A549 treated with RU486 at 1 μM for 4 hours (cell line): ENCODE data around the gene SEMA6B. TPM values are rescaled to one million over a fixed set of nuclear protein-coding genes. Genes with fewer than 3 reads are reported as not detected.

ENCODE experiments used
- total RNA-seq: library from RNA; stranded (reverse); fragments of 200-300 nt; extraction: Qiagen RNA extraction; gene quantifications from 5 replicates; pipeline ENCODE4 v1.2.3, GENCODE V29; 2022; ENCODE audit warnings: low read depth

Gene SEMA6B, protein sequence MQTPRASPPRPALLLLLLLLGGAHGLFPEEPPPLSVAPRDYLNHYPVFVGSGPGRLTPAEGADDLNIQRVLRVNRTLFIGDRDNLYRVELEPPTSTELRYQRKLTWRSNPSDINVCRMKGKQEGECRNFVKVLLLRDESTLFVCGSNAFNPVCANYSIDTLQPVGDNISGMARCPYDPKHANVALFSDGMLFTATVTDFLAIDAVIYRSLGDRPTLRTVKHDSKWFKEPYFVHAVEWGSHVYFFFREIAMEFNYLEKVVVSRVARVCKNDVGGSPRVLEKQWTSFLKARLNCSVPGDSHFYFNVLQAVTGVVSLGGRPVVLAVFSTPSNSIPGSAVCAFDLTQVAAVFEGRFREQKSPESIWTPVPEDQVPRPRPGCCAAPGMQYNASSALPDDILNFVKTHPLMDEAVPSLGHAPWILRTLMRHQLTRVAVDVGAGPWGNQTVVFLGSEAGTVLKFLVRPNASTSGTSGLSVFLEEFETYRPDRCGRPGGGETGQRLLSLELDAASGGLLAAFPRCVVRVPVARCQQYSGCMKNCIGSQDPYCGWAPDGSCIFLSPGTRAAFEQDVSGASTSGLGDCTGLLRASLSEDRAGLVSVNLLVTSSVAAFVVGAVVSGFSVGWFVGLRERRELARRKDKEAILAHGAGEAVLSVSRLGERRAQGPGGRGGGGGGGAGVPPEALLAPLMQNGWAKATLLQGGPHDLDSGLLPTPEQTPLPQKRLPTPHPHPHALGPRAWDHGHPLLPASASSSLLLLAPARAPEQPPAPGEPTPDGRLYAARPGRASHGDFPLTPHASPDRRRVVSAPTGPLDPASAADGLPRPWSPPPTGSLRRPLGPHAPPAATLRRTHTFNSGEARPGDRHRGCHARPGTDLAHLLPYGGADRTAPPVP
- total RNA-seq = 4.3 to 6.9 TPM (median 6.1 TPM) in 5 replicates

DNA sequence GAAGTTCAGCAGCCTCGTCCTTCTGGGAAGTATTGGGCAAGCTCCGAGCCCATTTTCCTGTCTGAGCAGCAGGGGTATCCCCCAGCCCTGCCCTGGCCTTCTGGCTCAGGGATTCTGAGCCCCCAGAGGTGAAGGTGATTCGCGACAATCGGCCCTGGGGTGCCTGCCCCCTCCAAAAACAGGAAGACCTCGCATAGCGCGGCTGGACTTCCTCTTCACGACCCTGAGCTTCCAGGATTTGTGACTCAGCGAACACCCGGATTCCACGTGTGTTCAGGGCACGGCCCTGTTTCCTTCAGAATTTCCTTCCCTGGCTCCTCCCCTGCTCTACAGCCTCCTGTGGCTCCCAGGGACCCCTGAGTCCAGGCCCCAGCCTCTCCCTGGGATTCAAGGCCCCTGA, at the start of gene SEMA6B:
SEMA6B (minus strand) TSS at position 116 of the 400 bp plus-strand sequence. CDS start 1,227 bp downstream, outside the sequence.

DNA sequence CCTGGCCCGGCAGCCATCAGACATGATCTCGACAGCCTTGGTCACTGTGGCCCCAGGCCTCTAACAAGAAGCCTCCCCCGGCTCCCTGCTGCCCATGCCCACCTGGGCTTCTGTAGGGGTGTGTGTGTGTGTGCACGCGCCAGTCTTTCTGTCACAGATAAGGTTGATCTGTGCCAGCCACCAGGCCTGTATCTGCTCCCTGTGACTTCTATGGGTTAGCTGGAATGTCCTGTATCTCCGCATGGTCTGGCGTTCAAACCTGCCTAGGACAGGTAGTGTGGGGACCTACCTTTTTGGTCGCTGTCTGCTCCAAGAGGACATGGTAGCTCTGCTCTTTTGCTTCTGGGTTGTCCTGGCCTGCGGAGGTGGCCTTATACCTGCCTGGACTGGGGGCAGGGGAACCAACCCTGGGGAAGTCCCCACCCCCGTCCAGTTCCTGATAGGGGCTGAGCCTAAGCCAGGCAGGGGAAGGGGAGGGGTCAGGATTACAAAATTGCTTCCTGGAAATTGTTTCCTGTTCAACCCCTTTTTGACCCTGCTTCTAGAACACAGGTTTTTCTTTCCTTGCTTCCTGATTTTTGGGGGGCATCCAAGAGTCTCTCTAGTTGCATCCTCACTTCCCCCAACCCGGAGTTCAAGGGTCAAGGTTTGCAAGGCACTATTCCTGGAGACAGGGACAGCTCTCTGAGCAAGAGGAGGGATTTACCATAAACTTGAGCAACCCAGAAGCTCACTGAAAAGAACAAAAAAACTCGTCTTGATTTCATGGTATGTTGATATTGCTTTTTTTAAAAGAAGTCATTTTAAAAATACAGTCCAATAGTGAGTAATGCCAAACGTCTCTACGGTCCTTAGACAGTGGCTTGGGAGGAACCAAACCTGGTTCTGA, 19.5 kb downstream of the SEMA6B start, which contains the start of gene LRG1:
LRG1 (minus strand) TSS at position 344 of the 889 bp plus-strand sequence; CDS start at position 321, 23 bp downstream.

DNA sequence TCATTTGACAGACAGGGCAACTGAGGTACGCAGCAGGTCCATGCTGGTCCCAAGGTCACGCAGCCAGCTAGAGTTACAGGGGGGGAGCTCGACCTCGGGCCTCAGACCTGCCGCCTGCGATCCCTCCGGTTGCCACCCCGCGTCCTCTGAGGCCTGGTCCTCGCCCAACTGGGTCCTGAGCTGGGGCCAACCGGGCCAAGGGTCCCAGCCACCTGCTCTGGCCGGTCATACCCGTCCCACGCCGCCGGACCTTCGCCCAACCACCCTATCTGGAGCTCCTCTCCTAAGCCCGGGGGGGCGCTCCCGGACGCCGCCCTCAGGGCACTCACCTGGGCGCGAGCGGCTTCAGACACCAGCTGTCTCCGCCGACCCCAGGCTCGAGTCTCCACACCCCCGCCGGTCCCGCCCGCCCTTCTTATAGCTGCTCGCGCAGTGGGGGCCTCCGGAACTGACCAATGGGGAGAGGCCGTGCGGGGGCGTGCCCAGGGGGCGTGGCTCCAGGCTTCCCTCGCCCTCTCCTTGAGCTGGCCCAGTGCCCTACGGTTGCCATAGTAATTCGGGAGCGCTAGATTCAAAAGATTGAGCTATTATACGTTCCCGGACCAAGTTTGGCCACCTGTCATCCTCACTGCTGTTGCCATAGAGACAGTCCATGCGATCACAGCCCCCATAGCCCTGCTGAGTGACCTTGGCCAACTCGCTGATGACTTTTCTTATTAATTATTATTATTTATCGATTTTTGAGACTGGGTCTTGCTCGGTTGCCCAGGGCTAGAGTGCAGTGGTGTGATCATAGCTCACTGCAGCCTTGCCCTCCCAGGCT, 24.4 kb downstream of the SEMA6B start, which contains the start of gene PLIN5:
PLIN5 (minus strand) TSS at position 389 of the 823 bp plus-strand sequence. CDS start 1,150 bp downstream, outside the sequence.

GRCh38 chr19:4518345-4519171, 40.9 kb downstream of the SEMA6B start, which contains the start of gene PLIN4:
Gene PLIN4, minus strand, starts transcription at chr19:4518486. Its CDS starts 214 bp downstream, at chr19:4518272.

Other genes starting within 250 kb of the SEMA6B start
- gene STAP2, start 220.9 kb downstream of the SEMA6B start, total RNA-seq = not detected in 5 replicates
- 5.8 to 14.0 TPM (median 10.1 TPM) in 5 replicates for gene MPND, start 216.1 kb downstream of the SEMA6B start, total RNA-seq
- 45.3 to 64.3 TPM (median 56.8 TPM) in 5 replicates for gene SH3GL1, start 159.1 kb downstream of the SEMA6B start, total RNA-seq
- gene CHAF1A, start 157.0 kb downstream of the SEMA6B start, total RNA-seq = 22.4 to 26.3 TPM (median 23.7 TPM) in 5 replicates
- gene UBXN6, start 101.9 kb downstream of the SEMA6B start, total RNA-seq = 38.4 to 69.4 TPM (median 54.4 TPM) in 5 replicates
- gene HDGFL2, start 87.4 kb downstream of the SEMA6B start, total RNA-seq = 25.1 to 30.9 TPM (median 29.4 TPM) in 5 replicates
- gene PLIN4, start 41.2 kb downstream of the SEMA6B start, total RNA-seq = 0.42 to 0.61 TPM (median 0.51 TPM) in 5 replicates
- 0.06 to 0.22 TPM (median 0.09 TPM) in 3 of 5 replicates, not detected in the others for gene PLIN5, start 24.5 kb downstream of the SEMA6B start, total RNA-seq
- gene LRG1, start 19.6 kb downstream of the SEMA6B start, total RNA-seq = 0.02 to 0.14 TPM (median 0.12 TPM) in 4 of 5 replicates, not detected in the other
- 2.4 to 5.4 TPM (median 4.6 TPM) in 5 replicates for gene TNFAIP8L1, start 79.8 kb upstream of the SEMA6B start, total RNA-seq
- gene MYDGF, start 110.7 kb upstream of the SEMA6B start, total RNA-seq = 115 to 147 TPM (median 144 TPM) in 5 replicates
- gene DPP9, start 164.2 kb upstream of the SEMA6B start, total RNA-seq = 54.4 to 66.9 TPM (median 62.2 TPM) in 5 replicates
- gene FEM1A, start 232.1 kb upstream of the SEMA6B start, total RNA-seq = 5.3 to 6.1 TPM (median 5.9 TPM) in 5 replicates